ENCODE results near the gene MAPK1IP1L. TPM values are rescaled to one million over a fixed set of nuclear protein-coding genes. Genes with fewer than 3 reads are reported as not detected.

MAPK1IP1L gene
- polyA plus RNA-seq, 5 donors, result 72.5 to 91.3 (median 88.1) TPM

- DNase-seq, result no peak
Observed at GRCh38 chr14:55094292-55095157, 43.1 kb downstream of the MAPK1IP1L start.

- no peak for DNase-seq
Observed at GRCh38 chr14:55097881-55098560, 46.6 kb downstream of the MAPK1IP1L start.

GRCh38 chr14:55098561-55098898 is 47.1 kb downstream of the MAPK1IP1L start:
- no peak for DNase-seq

GRCh38 chr14:55099756-55100155 is 48.3 kb downstream of the MAPK1IP1L start:
- DNase-seq, result no peak

DNA sequence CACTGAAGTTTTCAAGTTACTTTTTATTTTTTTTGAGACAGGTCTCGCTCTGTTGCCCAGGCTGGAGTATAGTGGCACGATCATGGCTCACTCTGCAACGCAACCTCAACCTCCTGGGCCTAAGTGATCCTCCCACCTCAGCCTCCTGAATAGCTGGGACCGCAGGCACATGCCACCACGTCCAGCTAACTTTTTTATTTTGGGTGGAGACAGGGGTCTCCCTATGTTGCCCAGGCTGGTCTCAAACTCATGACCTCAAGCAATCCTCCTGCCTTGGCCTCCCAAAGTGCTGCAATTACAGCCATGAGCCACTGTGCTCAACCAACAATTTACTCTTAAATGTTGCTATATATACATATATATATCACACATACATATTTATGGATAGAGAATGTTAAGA is 50.3 kb downstream of the MAPK1IP1L start:
- no peak for DNase-seq

DNA sequence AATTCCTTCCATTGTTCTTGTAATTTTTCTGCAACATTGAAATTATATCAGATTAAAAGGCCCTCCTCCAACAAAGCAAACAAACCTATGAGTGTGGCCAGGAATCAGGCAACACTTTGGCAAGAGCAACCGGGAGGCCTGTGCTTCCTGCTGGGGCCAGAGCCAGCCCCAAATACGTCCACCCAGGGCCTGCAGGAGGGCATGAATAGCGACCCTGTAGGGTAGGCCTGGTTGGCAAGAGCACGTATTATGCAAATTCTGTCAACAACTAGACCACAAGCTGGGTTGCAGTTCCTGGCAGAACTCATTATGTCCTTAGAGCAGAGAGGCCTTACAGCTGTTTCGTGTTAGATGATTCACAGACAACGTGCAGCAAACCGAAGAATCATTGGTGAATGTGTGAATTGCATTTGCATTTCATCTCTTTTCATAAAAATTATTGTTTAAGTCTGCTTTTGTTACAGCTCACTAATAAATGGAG is 50.7 kb downstream of the MAPK1IP1L start:
- peak; percentile 80 to 81 for DNase-seq

GRCh38 chr14:55103005-55103640 is 51.7 kb downstream of the MAPK1IP1L start:
- peak; percentile 51 to 58 for DNase-seq

DNA sequence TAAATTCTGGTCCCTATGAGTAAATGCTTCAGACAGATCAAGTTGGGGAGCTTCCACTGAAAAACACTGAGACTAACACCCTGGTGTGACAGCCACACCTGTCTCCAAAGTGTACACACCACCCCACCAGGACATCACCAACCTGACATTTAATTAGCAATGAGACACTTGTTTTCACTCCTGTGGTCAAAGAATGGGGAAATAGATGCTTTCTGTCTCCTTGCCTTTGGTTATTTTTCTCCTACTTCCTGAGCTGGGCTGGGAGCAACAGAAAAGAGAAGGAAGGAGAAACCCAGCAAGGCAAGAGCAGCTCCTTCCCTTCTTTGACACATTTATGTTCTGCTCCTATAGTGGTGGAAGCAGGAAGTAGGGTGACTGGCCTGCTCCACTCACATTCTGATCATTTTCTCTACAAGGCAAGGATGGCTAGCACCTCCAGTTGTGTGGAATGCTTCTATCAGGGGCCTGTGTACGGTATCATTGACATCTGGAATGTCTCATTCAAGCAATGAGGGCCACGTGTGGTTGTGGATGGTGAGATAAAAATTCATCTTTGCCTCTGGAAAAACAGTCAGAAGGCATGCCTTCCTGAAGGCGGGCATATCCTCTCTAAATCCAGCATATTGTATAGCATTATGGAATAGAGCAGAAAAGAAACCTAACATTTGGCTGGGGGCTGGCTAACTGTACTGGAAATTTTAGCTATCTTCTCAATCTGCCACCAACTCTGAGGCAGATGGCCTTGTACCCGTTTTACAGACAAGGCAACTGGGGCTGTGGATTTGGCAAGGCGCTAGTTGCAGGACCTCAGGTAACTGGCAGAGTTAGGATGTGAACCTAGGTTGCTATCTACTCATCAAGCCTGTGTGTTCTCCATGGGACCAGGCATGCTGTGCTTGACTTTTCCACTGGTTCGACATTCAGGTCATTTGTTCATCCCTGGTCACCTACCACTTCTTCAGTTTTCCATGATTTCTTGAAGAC is 52.8 kb downstream of the MAPK1IP1L start:
- DNase-seq, result no peak

GRCh38 chr14:55105991-55106390 is 54.5 kb downstream of the MAPK1IP1L start:
- no peak for DNase-seq

DNA sequence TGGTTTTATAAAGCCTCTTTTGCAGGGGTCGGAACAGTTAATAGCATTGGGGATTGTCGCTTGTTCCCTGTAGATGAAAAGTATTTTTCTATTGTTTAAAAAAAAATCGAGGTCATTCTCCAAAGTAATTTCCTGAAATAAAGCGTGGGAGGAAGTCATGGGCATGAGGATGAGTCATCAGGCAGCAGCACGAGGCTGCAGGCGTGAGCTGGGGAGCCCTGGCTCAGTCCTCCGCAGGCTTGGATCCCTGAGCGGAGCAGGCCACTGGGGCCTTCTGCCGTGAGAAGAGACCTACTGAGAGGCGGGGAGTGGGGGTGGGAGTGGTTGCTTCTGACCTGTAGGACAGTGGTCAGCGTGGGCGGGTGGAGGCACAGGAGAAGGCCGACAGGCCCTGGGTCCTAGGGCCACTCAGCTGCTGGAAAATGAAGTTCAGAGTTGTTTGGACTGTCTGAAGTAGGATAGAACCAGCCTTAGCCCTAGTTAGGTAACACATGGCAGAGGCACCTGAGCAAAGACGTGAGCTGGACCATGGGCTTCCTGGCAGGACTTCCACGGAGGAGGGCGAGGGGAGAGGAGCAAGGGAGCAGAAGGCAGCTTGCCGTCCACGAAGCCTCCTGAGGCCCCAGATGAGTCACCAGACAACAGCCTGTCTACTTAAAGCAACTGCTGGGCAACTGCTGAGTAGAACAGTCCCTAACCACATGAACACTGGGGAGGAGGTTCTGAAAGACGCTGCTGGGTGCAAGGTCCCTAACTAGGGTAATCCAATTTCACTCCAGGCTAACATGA is 56.5 kb downstream of the MAPK1IP1L start:
- no peak for DNase-seq

GRCh38 chr14:55109836-55110235 is 58.4 kb downstream of the MAPK1IP1L start:
- DNase-seq, result no peak

DNA sequence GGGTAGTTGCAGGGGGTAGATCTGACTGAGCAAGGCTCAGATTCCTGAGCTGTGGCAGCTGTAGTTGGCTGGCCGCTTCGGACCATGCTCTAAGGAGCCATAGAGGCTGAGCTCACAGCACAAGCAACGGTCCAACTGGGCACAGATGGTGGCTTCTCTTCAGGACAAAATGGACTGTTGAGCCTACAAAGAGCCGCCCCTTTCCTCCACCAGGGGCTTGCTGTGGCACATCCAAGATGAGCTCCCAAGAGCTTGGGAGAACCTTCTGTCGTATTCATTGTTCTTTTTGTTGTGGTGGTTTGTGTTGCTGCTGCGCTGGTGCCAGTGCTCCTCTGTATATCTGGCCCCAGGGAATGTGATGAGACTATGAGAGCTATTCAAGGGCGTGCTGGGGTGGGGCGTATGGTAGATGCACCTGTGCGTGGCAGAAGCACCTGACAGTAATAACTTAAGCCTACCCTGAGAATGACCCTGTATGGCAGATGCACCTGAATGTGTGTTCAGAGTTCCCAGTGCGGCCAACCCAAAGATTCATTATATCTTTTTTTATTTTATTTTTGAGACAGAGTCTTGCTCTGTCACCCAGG is 59.8 kb downstream of the MAPK1IP1L start:
- no peak for DNase-seq

DNA sequence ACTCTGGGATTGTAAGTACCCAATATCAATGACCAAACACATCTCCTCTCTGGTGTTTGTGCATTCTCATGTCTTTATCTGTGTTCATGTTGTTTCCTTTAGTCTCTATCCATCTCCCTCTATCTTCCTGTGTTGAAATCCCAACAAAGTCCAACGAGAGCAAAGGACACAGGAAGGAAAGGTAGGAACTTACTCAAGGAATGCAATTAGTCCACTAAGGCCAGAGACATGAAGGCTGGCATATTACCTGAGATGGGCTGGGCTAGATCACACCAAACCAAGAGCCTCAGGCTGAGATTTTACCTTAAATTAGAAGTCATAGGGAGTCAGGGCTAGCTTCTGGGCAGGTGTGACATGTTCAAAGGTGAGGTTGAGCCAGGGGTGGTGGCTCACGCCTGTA is 63.3 kb downstream of the MAPK1IP1L start:
- DNase-seq, result no peak

- DNase-seq, result no peak
Observed at GRCh38 chr14:55115460-55115859, 64.0 kb downstream of the MAPK1IP1L start.

DNA sequence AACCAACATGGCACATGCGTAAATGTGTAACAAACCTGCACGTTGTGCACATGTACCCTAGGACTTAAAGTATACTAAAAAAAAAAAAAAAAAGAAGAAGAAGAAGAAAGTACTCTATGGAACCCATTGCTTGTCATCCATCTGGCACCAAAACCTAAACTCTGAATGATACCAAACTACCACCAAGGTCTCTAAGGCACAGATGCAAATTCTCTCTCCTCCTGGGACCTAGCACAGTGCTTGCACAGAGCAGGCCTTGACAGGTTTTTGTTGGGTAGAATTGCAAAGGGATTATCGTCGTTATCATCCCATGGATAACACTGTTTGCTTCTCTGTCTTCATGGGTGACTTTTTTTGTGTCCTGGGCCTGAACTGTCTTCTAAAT is 64.4 kb downstream of the MAPK1IP1L start:
- DNase-seq, result no peak

GRCh38 chr14:55116246-55117030 is 65.0 kb downstream of the MAPK1IP1L start:
- DNase-seq, result no peak

DNA sequence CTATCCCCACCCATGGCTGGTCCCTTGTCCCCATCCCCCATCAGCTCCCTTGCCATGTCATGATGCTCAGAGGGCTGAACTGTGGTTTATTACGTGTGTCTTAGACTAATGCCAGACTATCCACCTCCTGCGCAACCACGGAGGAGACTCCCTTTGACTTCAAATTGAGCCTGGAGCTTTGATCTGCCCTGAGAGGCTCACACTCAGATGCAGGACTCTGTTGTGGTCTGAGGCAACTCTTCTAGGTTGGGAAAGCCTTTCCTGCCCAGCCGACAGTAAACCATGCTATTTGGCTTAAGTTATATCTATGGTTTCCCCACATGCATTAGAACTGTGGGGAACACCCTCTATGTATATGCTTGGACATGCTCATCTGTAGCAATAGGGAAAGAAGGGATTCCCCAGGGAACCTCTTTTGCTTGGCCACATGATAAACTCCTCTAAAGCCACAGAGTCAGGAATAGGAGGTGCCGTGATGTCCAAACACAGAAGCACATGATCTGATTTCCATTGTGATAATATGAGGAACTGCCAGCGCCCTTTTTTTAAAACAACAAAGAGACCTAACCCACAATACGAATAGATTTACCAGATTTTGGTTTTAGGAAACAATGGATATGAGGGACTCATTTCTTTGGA is 66.5 kb downstream of the MAPK1IP1L start:
- no peak for DNase-seq

- DNase-seq, result no peak
Observed at GRCh38 chr14:55118761-55119160, 67.3 kb downstream of the MAPK1IP1L start.
